ENCODE data around the gene SARS2.
"Not testable (repeated sequence)": the region's sequence is repeated elsewhere in the genome, so short reads cannot be mapped to it uniquely, and the experiment has no call there.

SARS2 gene

DNA sequence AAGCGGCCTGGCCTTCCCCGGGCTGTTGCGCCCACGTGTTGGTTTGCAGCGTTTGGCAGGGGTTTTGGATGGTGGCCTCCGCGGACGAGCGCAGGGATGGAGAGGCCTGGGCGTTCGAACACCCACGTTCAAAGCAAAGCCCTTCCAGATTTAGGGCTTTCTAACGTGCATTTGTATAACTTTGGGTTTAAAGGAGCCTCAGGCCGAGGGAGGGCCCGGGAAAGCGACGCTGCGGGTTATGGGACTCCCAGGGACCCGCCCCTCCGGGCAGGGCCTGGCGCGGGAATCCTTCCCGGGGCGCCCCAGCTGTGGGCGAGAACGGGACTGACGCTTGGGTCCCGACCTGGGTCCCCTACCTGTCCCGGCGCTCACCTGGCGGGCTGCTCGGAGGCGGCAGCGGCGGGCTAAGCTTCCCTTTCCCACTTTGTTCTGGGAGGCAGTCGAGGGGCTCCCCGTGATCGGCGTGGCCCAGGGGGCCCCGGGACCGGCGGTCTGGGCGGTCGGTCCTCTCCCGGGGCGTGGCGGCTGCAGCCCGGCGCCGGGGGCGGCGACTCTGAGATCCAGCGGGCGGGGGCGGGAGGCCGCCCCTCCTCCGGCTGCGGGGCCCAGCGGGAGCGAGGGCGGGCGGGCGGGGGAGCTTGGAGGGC lies 44.8 kb upstream of the SARS2 start, which contains the start of gene FBXO17:
TSS of gene FBXO17 (minus strand) at position 529 of the 647 bp plus-strand sequence. CDS start 25,423 bp downstream, outside the sequence.
- peak; percentile 74 for DNase-seq (ENCODE audit: low read depth)
- TF ChIP-seq, protein P1, sequence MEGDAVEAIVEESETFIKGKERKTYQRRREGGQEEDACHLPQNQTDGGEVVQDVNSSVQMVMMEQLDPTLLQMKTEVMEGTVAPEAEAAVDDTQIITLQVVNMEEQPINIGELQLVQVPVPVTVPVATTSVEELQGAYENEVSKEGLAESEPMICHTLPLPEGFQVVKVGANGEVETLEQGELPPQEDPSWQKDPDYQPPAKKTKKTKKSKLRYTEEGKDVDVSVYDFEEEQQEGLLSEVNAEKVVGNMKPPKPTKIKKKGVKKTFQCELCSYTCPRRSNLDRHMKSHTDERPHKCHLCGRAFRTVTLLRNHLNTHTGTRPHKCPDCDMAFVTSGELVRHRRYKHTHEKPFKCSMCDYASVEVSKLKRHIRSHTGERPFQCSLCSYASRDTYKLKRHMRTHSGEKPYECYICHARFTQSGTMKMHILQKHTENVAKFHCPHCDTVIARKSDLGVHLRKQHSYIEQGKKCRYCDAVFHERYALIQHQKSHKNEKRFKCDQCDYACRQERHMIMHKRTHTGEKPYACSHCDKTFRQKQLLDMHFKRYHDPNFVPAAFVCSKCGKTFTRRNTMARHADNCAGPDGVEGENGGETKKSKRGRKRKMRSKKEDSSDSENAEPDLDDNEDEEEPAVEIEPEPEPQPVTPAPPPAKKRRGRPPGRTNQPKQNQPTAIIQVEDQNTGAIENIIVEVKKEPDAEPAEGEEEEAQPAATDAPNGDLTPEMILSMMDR (conservative IDR thresholded peaks at IDR 0.05; ENCODE audit: control insufficient read depth, insufficient read depth, low read depth, low read length): no peak
- H3K4me3 ChIP-seq (ENCODE audit: control insufficient read depth, low read depth, low read length): peak within 1 kb of the TSS; percentile 67

DNA sequence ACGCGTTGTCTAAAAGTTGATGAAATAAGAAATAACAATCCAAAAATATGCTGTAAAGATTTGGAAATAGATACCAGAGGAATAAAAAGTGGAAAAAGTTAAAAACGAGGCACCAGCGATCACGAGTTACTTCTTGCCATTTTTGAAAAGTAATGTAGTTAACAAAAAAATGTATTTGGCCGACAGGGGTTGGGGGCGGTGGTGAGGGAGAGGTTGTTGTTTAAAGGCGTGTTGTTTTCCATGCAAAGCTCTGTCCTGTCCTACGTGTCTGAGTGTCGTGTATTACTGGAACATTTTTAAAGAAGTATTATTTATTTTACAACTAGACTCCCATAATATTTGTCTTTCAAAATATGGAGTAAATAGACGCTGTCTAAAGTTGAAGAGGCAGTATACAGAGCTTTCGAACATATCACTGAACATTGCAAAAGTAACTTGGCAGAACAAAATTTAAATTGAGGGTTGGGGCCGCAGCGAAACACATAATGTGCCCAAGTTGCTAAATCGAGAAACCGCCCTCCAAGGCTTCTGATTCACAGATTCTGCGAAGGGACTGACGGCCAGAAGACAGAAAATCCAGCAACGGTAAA lies 44.2 kb upstream of the SARS2 start:
- TF ChIP-seq, protein P1 (conservative IDR thresholded peaks at IDR 0.05; ENCODE audit: control insufficient read depth, insufficient read depth, low read depth, low read length): no peak
- H3K4me3 ChIP-seq (ENCODE audit: control insufficient read depth, low read depth, low read length): peak overlapping the region; percentile 67
- DNase-seq (ENCODE audit: low read depth): peak; percentile 25

DNA sequence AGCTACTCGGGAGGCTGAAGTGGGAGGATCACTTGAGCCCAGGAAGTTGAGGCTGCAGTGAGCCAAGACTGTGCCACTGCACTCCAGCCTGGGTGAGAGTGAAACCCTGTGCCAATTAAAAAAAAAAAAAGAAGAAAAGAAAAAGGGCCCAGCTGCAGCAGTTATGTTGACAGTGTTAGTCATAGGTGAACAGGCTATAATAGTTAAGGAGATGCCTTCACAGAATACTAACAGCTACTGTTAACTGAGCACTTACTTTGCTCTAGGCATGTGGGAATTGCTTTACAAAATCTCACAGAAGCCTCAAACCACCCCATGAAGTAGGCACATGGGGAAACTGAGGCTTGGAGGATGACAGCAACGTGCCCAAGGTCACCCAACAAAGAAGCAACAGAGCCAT lies 41.1 kb upstream of the SARS2 start:
- DNase-seq (ENCODE audit: low read depth): peak; percentile 19
- no peak overlapping the region for H3K4me3 ChIP-seq (ENCODE audit: control insufficient read depth, low read depth, low read length)
- TF ChIP-seq, protein P1 (conservative IDR thresholded peaks at IDR 0.05; ENCODE audit: control insufficient read depth, insufficient read depth, low read depth, low read length): no peak

DNA sequence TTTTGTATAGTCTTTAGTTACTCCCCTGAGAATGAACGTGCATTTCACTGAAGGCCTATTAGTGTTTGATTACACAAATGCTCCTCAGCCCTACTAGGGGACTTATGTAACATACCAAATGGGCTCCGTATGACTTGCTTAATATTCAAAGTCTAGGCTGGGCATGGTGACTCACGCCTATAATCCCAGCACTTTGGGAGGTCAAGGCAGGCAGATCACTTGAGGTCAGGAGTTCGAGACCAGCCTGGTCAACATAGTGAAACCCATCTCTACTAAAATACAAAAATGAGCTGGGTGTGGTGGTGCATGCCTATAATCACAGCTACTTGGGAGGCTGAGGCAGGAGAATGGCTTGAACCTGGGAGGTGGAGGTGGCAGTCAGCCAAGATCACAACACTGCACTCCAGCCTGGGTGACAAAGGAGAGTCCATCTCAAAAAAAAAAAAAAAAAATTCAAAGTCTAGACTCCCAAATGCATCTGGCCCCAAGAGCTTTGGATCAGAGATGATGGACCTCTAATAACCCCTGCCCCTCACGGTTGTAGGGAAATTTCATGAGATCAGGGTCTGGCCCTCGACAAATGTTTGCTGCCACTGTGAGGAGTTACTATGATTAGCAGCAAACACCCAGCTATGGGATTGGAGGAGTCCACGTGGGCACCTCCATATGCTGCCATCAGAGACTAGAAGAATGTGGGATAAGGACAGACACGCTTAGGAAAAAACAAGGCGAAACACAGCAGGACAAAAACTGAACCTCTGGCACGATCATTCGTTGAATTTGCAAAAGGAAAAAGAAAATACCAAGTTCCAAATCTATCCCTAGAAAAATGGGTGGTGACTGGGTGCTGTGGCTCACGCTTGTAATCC lies 40.3 kb upstream of the SARS2 start:
- peak; percentile 63 for DNase-seq (ENCODE audit: low read depth)
- TF ChIP-seq, protein P1 (conservative IDR thresholded peaks at IDR 0.05; ENCODE audit: control insufficient read depth, insufficient read depth, low read depth, low read length): no peak
- no peak overlapping the region for H3K4me3 ChIP-seq (ENCODE audit: control insufficient read depth, low read depth, low read length)

DNA sequence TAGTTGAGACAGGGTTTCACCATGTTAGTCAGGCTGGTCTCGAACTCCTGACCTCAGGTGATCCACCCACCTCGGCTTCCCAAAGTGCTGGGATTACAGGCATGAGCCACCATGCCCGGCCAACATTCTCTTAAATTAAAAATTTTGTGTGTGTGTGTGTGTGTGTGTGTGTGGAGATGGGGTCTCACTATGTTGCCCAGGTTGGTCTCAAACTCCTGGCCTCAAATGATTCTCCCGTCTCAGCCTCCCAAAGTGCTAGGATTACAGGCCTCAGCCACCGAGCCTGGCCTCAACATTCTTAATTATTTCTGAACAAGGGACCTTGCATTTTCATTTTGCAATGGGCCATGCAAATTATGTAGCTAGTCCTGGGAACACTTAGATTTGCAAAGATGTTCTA lies 35.6 kb upstream of the SARS2 start:
- DNase-seq (ENCODE audit: low read depth); H3K4me3 ChIP-seq (ENCODE audit: control insufficient read depth, low read depth, low read length): not testable (repeated sequence)

DNA sequence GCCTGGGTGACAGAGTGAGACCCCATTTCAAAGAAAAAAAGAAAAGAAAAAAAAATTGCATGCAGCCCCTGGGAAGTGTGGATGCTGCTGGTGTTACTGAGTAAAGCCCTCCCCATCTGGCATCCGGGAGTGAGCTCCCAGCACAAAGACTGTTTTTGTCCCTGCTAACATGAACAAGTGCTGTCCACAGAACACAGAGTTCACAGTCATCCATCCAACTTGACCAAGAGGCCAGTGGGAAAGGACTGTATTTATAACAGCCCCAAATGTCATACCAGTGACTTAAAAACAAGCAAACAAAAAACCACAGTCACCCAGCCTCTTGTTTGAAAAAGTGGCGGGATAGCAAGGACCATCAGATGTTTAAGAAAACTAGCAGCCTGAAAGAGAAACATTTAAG lies 34.2 kb upstream of the SARS2 start:
- DNase-seq (ENCODE audit: low read depth): no peak
- TF ChIP-seq, protein P1 (conservative IDR thresholded peaks at IDR 0.05; ENCODE audit: control insufficient read depth, insufficient read depth, low read depth, low read length): no peak
- no peak overlapping the region for H3K4me3 ChIP-seq (ENCODE audit: control insufficient read depth, low read depth, low read length)

DNA sequence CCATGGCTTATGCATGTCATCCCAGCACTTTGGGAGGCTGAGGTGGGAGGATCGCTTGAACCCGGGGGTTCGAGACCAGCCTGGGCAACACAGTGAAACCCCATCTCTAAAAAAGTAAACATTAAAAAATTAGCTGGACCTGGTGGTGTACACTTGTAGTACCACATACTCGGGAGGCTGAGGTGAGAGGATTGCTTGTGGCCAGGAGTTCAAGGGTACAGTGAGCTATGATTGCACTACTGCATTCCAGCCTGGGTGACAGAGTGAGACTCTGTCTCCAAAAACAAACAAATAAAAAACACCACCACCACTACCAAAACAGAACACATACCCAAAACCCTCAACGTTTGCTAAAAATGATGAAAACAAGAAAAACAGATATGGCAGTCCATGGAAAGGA lies 29.1 kb upstream of the SARS2 start:
- DNase-seq (ENCODE audit: low read depth): no peak
- H3K4me3 ChIP-seq (ENCODE audit: control insufficient read depth, low read depth, low read length): no peak overlapping the region
- TF ChIP-seq, protein P1 (conservative IDR thresholded peaks at IDR 0.05; ENCODE audit: control insufficient read depth, insufficient read depth, low read depth, low read length): no peak
